ENCODE measurements around the gene CADM2. TPM values are rescaled to one million over a fixed set of nuclear protein-coding genes. Genes with fewer than 3 reads are reported as not detected.

Gene CADM2
- total RNA-seq, 1 experiment from 2014 or later: not detected

DNA sequence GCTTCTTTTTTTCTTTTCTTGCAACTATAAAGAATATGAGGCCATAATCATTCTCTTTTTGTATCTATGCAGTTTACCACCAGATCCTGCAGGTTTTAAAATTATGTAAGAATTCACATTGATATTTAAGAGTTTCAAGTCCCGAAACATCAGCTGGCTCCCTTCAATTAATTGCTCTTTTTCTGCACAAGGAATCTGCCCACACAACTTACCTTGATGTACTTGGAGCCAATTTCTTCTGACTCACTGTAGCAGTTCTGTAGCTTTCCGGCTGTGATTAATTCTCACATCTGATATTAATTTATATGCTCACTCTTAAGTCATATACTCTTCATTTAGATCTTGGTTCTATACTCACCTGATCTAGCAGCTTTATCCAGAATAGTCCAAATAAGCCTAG lies 781.8 kb downstream of the CADM2 start:
- Histone ChIP-seq H3K27ac (ENCODE audit: low read length) (no peak overlapping the region), H3K4me1 (ENCODE audit: low read length) (no peaks in the 10 kb centered on the region), H3K79me2 (ENCODE audit: low read length) (no peaks in the 10 kb centered on the region), H2AFZ (ENCODE audit: low read length) (no peak overlapping the region), H3K4me3 (ENCODE audit: low read length) (no peak overlapping the region), H3K4me2 (ENCODE audit: low read depth, low read length, poor library complexity, severe bottlenecking) (no peak overlapping the region), H3K9me3 (ENCODE audit: low read length) (peaks cover 15% of the 10 kb centered on the region; the same call in 1 of the 2 replicates), H3K36me3 (ENCODE audit: insufficient read depth, low read length) (no peaks in the 10 kb centered on the region), H3K9me2 (replicated peaks; ENCODE audit: insufficient read depth, low read length) (no peaks in the 10 kb centered on the region), H3K27me3 (ENCODE audit: low read length) (no peaks in the 10 kb centered on the region), H4K20me1 (ENCODE audit: insufficient read depth, low read depth, low read length) (no peaks in the 10 kb centered on the region), H3K9ac (ENCODE audit: low read length) (no peak overlapping the region)
- DNase-seq: no peak

DNA sequence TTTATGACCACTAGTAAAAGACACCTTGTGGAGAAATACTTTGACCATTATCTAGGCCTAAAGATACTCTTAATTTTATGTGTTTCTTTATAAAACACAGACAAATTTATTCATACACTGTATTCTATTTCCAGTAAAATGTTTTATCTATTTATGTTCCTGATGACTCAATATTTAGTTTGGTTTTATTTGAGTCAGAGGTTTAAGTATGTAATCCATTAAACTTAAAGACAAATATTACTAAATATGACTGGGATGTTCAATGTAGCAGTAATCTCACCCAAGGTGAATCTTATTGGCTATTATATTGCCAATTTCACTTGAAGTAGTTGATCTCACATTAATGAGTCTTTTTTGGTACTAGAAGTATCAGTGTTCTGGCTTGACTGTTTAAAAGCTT lies 799.7 kb downstream of the CADM2 start:
- DNase-seq: no peak
- H3K79me2 ChIP-seq (ENCODE audit: low read length): no peaks in the 10 kb centered on the region
- H3K4me1 ChIP-seq (ENCODE audit: low read length): no peaks in the 10 kb centered on the region
- H3K27me3 ChIP-seq (ENCODE audit: low read length): no peaks in the 10 kb centered on the region
- no peak overlapping the region for H3K27ac ChIP-seq (ENCODE audit: low read length)
- peaks cover 29% of the 10 kb centered on the region for H3K9me3 ChIP-seq (ENCODE audit: low read length)
- no peaks in the 10 kb centered on the region for H3K36me3 ChIP-seq (ENCODE audit: insufficient read depth, low read length)
- H3K9ac ChIP-seq (ENCODE audit: low read length): no peak overlapping the region
- H3K9me2 ChIP-seq (replicated peaks; ENCODE audit: insufficient read depth, low read length): no peaks in the 10 kb centered on the region
- no peak overlapping the region for H2AFZ ChIP-seq (ENCODE audit: low read length)
- H4K20me1 ChIP-seq (ENCODE audit: insufficient read depth, low read depth, low read length): no peaks in the 10 kb centered on the region
- no peak overlapping the region for H3K4me3 ChIP-seq (ENCODE audit: low read length)
- H3K4me2 ChIP-seq (ENCODE audit: low read depth, low read length, poor library complexity, severe bottlenecking): no peak overlapping the region

DNA sequence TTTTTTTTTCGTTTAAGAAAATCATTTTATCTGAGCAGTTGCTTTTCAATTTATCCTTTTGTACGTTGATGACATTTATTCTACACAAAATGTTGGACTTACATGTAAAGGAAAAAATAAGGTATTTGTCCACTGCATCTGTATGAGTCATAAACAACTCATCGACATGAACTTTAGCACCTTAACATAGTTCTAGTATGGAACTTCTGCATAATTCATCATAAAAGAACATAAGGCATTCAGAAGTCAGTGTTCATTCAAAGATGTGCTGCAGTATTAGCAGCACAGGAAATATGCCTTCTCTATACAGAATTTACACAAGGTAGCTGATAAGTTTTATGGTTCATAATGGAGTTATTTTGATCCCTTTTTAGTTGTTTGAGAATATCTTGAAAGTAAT lies 801.6 kb downstream of the CADM2 start:
- H3K27me3 ChIP-seq (ENCODE audit: low read length): no peaks in the 10 kb centered on the region
- no peaks in the 10 kb centered on the region for H4K20me1 ChIP-seq (ENCODE audit: insufficient read depth, low read depth, low read length)
- no peaks in the 10 kb centered on the region for H3K79me2 ChIP-seq (ENCODE audit: low read length)
- H3K4me2 ChIP-seq (ENCODE audit: low read depth, low read length, poor library complexity, severe bottlenecking): no peak overlapping the region
- H3K4me3 ChIP-seq (ENCODE audit: low read length): no peak overlapping the region
- peaks cover 36% of the 10 kb centered on the region for H3K9me3 ChIP-seq (ENCODE audit: low read length)
- H2AFZ ChIP-seq (ENCODE audit: low read length): no peak overlapping the region
- DNase-seq: no peak
- H3K9me2 ChIP-seq (replicated peaks; ENCODE audit: insufficient read depth, low read length): no peaks in the 10 kb centered on the region
- H3K36me3 ChIP-seq (ENCODE audit: insufficient read depth, low read length): no peaks in the 10 kb centered on the region
- no peak overlapping the region for H3K9ac ChIP-seq (ENCODE audit: low read length)
- no peak overlapping the region for H3K27ac ChIP-seq (ENCODE audit: low read length)
- H3K4me1 ChIP-seq (ENCODE audit: low read length): no peaks in the 10 kb centered on the region

DNA sequence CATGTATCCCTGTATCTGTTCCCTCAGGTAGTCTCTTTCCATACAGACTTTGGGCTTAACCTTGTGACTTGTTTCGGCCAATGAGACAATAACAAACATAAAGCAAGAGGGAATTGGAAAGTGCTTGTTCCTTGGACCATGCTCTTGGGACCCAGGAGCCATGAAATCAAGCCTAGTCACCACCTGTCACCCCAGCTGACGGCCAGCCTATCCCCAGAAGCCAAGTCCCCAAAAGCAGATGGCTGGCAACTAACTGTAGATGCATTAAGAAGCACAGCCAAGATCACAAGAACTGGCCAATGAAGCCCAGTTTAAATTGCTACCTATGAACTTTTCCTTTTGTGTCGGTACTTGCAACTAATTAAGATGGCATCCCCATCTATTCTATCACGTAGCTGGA lies 822.0 kb downstream of the CADM2 start:
- Histone ChIP-seq H3K9ac (ENCODE audit: low read length) (no peak overlapping the region), H3K36me3 (ENCODE audit: insufficient read depth, low read length) (no peaks in the 10 kb centered on the region), H3K27ac (ENCODE audit: low read length) (no peak overlapping the region), H3K4me2 (ENCODE audit: low read depth, low read length, poor library complexity, severe bottlenecking) (no peak overlapping the region), H3K27me3 (ENCODE audit: low read length) (no peaks in the 10 kb centered on the region), H3K4me1 (ENCODE audit: low read length) (no peaks in the 10 kb centered on the region), H2AFZ (ENCODE audit: low read length) (no peak overlapping the region), H3K9me3 (ENCODE audit: low read length) (peaks cover 29% of the 10 kb centered on the region), H4K20me1 (ENCODE audit: insufficient read depth, low read depth, low read length) (no peaks in the 10 kb centered on the region), H3K9me2 (replicated peaks; ENCODE audit: insufficient read depth, low read length) (no peaks in the 10 kb centered on the region), H3K4me3 (ENCODE audit: low read length) (no peak overlapping the region), H3K79me2 (ENCODE audit: low read length) (no peaks in the 10 kb centered on the region)
- no peak for DNase-seq

- H3K9me2 ChIP-seq (replicated peaks; ENCODE audit: insufficient read depth, low read length): no peaks in the 10 kb centered on the region
- no peak overlapping the region for H3K9ac ChIP-seq (ENCODE audit: low read length)
- no peak for DNase-seq
- H3K36me3 ChIP-seq (ENCODE audit: insufficient read depth, low read length): no peaks in the 10 kb centered on the region
- H3K4me1 ChIP-seq (ENCODE audit: low read length): no peaks in the 10 kb centered on the region
- no peak overlapping the region for H2AFZ ChIP-seq (ENCODE audit: low read length)
- no peaks in the 10 kb centered on the region for H3K27me3 ChIP-seq (ENCODE audit: low read length)
- no peaks in the 10 kb centered on the region for H4K20me1 ChIP-seq (ENCODE audit: insufficient read depth, low read depth, low read length)
- H3K4me3 ChIP-seq (ENCODE audit: low read length): no peak overlapping the region
- peaks cover 28% of the 10 kb centered on the region for H3K9me3 ChIP-seq (ENCODE audit: low read length)
- H3K27ac ChIP-seq (ENCODE audit: low read length): no peak overlapping the region
- no peaks in the 10 kb centered on the region for H3K79me2 ChIP-seq (ENCODE audit: low read length)
- no peak overlapping the region for H3K4me2 ChIP-seq (ENCODE audit: low read depth, low read length, poor library complexity, severe bottlenecking)
Measured at GRCh38 chr3:85781806-85782205, 823.0 kb downstream of the CADM2 start.

DNA sequence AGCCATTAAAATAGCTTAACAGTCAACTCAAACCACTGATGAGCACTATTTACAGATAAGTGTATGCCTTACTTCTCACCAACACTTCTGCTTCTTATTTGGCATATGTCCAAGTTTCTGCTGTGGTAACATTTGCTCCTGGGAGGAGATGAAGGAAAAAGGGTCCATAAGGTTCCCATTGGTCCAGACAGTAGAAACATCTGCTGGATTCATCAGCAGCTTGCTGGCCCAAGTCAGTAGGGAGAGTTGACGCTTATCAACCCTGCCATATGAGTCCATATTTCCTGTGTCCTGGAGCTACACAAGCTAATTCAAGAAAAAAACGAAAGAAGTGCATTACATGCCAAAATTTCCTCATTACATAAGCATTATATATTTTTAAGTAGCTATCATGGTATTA lies 824.5 kb downstream of the CADM2 start:
- Histone ChIP-seq H3K27ac (ENCODE audit: low read length) (no peak overlapping the region), H3K4me1 (ENCODE audit: low read length) (no peaks in the 10 kb centered on the region), H3K9me2 (replicated peaks; ENCODE audit: insufficient read depth, low read length) (no peaks in the 10 kb centered on the region), H3K4me3 (ENCODE audit: low read length) (no peak overlapping the region), H2AFZ (ENCODE audit: low read length) (no peak overlapping the region), H4K20me1 (ENCODE audit: insufficient read depth, low read depth, low read length) (no peaks in the 10 kb centered on the region), H3K4me2 (ENCODE audit: low read depth, low read length, poor library complexity, severe bottlenecking) (no peak overlapping the region), H3K9ac (ENCODE audit: low read length) (no peak overlapping the region), H3K27me3 (ENCODE audit: low read length) (no peaks in the 10 kb centered on the region), H3K9me3 (ENCODE audit: low read length) (peaks cover 33% of the 10 kb centered on the region), H3K36me3 (ENCODE audit: insufficient read depth, low read length) (no peaks in the 10 kb centered on the region), H3K79me2 (ENCODE audit: low read length) (no peaks in the 10 kb centered on the region)
- DNase-seq: no peak

GRCh38 chr3:85785766-85786165 lies 827.0 kb downstream of the CADM2 start:
- Histone ChIP-seq H3K79me2 (ENCODE audit: low read length) (no peaks in the 10 kb centered on the region), H3K4me3 (ENCODE audit: low read length) (no peak overlapping the region), H3K9me3 (ENCODE audit: low read length) (peaks cover 32% of the 10 kb centered on the region), H3K4me1 (ENCODE audit: low read length) (no peaks in the 10 kb centered on the region), H3K9ac (ENCODE audit: low read length) (no peak overlapping the region), H3K9me2 (replicated peaks; ENCODE audit: insufficient read depth, low read length) (no peaks in the 10 kb centered on the region), H3K27ac (ENCODE audit: low read length) (no peak overlapping the region), H3K27me3 (ENCODE audit: low read length) (no peaks in the 10 kb centered on the region), H3K36me3 (ENCODE audit: insufficient read depth, low read length) (no peaks in the 10 kb centered on the region), H4K20me1 (ENCODE audit: insufficient read depth, low read depth, low read length) (no peaks in the 10 kb centered on the region), H2AFZ (ENCODE audit: low read length) (no peak overlapping the region), H3K4me2 (ENCODE audit: low read depth, low read length, poor library complexity, severe bottlenecking) (no peak overlapping the region)
- DNase-seq: no peak

DNA sequence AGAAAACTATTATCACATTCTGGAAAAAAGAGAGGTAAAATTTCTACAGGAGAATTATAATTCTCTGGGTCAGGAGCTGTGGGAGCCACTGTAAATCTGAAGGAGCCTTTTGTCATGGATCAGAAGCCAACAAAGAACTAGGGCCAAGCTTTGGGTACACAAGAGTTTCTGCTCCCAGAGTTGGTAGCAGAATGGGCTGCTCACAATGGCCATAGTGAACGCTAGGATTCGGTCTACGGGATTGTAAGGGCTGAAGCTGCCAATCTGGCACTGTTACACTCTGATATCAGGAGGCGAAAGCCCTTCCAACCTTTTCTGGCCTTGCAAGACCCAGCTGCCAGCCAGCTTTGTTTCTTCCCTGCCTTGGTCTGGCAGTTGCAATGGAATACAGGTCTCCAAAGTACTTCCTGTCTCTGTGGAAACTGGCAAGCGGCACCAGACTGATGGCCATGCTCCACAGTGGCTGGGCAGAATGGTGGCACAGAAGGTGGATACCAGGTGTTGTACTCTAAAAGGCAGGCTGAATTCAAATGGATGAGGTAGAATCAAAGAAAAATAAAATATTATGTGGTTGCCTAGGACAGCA lies 831.7 kb downstream of the CADM2 start:
- Histone ChIP-seq H3K9me3 (ENCODE audit: low read length) (peaks cover 21% of the 10 kb centered on the region; the same call in 1 of the 2 replicates), H3K27me3 (ENCODE audit: low read length) (no peaks in the 10 kb centered on the region), H2AFZ (ENCODE audit: low read length) (no peak overlapping the region), H3K79me2 (ENCODE audit: low read length) (no peaks in the 10 kb centered on the region), H4K20me1 (ENCODE audit: insufficient read depth, low read depth, low read length) (no peaks in the 10 kb centered on the region), H3K4me2 (ENCODE audit: low read depth, low read length, poor library complexity, severe bottlenecking) (no peak overlapping the region), H3K9ac (ENCODE audit: low read length) (no peak overlapping the region), H3K27ac (ENCODE audit: low read length) (no peak overlapping the region), H3K4me1 (ENCODE audit: low read length) (no peaks in the 10 kb centered on the region), H3K4me3 (ENCODE audit: low read length) (no peak overlapping the region), H3K9me2 (replicated peaks; ENCODE audit: insufficient read depth, low read length) (no peaks in the 10 kb centered on the region), H3K36me3 (ENCODE audit: insufficient read depth, low read length) (no peaks in the 10 kb centered on the region)
- DNase-seq: no peak

GRCh38 chr3:85796140-85796539 lies 837.4 kb downstream of the CADM2 start:
- Histone ChIP-seq H3K4me3 (ENCODE audit: low read length) (no peak overlapping the region), H3K9me2 (replicated peaks; ENCODE audit: insufficient read depth, low read length) (no peaks in the 10 kb centered on the region), H3K27me3 (ENCODE audit: low read length) (no peaks in the 10 kb centered on the region), H3K79me2 (ENCODE audit: low read length) (no peaks in the 10 kb centered on the region), H3K27ac (ENCODE audit: low read length) (no peak overlapping the region), H4K20me1 (ENCODE audit: insufficient read depth, low read depth, low read length) (no peaks in the 10 kb centered on the region), H3K9ac (ENCODE audit: low read length) (no peak overlapping the region), H2AFZ (ENCODE audit: low read length) (no peak overlapping the region), H3K4me1 (ENCODE audit: low read length) (no peaks in the 10 kb centered on the region), H3K4me2 (ENCODE audit: low read depth, low read length, poor library complexity, severe bottlenecking) (no peak overlapping the region), H3K36me3 (ENCODE audit: insufficient read depth, low read length) (no peaks in the 10 kb centered on the region), H3K9me3 (ENCODE audit: low read length) (peaks cover 4% of the 10 kb centered on the region; the same call in 1 of the 2 replicates)
- DNase-seq: no peak

Measured in Karpas-422 (cell line).